Hepatocyte (in vitro differentiated cells): ENCODE measurements around the gene NCAPD2. TPM values are rescaled to one million over a fixed set of nuclear protein-coding genes. Genes with fewer than 3 reads are reported as not detected.

Source experiments
- DNase-seq: peaks from one replicate; pipeline ENCODE4 v3.0.0-alpha.2; 2016; ENCODE audit warnings: low spot score
- H2AFZ ChIP-seq: fragments of 200-600 bp; sonication (generic); 2 replicates; pipeline ENCODE4 v1.6.0; 2016; ENCODE audit warnings: antibody characterized with exemption, mild to moderate bottlenecking
- H3K27ac ChIP-seq: fragments of 200-600 bp; sonication (generic); 2 replicates; pipeline ENCODE4 v1.5.1; 2016; ENCODE audit warnings: mild to moderate bottlenecking
- H3K27me3 ChIP-seq: fragments of 200-600 bp; sonication (generic); 2 replicates; pipeline ENCODE4 v1.6.1; 2016
- H3K36me3 ChIP-seq: fragments of 200-600 bp; sonication (generic); replicated peaks from 2 replicates; pipeline ENCODE4 v1.5.1; 2016; ENCODE audit warnings: low read depth; ENCODE audit not compliant: insufficient read depth
- H3K4me1 ChIP-seq: fragments of 200-600 bp; sonication (generic); 2 replicates; pipeline ENCODE4 v1.5.1; 2016; ENCODE audit warnings: mild to moderate bottlenecking, moderate library complexity; ENCODE audit not compliant: insufficient read depth
- H3K4me2 ChIP-seq: fragments of 200-600 bp; sonication (generic); 2 replicates; pipeline ENCODE4 v1.6.0; 2016
- H3K4me3 ChIP-seq: fragments of 200-600 bp; sonication (generic); 2 replicates; pipeline ENCODE4 v1.5.1; 2016; ENCODE audit warnings: mild to moderate bottlenecking
- H3K79me2 ChIP-seq: fragments of 200-600 bp; sonication (generic); 2 replicates; pipeline ENCODE4 v1.6.0; 2017; ENCODE audit warnings: mild to moderate bottlenecking
- H3K9me2 ChIP-seq: fragments of 200-600 bp; sonication (generic); replicated peaks from 2 replicates; pipeline ENCODE4 v1.6.0; 2017; ENCODE audit warnings: mild to moderate bottlenecking; ENCODE audit not compliant: insufficient read depth
- H3K9me3 ChIP-seq: fragments of 200-600 bp; sonication (generic); 2 replicates; pipeline ENCODE4 v1.5.1; 2016; ENCODE audit warnings: low read depth, mild to moderate bottlenecking
- H4K20me1 ChIP-seq: fragments of 200-600 bp; sonication (generic); 2 replicates; pipeline ENCODE4 v1.6.0; 2016; ENCODE audit warnings: mild to moderate bottlenecking; ENCODE audit not compliant: insufficient read depth, poor library complexity, severe bottlenecking
- EZH2 ChIP-seq: fragments of 200-600 bp; sonication (generic); IDR thresholded peaks from 2 replicates; pipeline ENCODE4 v1.6.1; 2016; ENCODE audit warnings: antibody characterized with exemption, mild to moderate bottlenecking, borderline replicate concordance
- EZH2phosphoT487 ChIP-seq: fragments of 200-600 bp; sonication (generic); IDR thresholded peaks from one replicate; pipeline ENCODE4 v1.6.1; 2018; ENCODE audit warnings: antibody characterized with exemption, mild to moderate bottlenecking, low read depth, moderate library complexity; ENCODE audit not compliant: unreplicated experiment, severe bottlenecking
- WGBS: methylation state at CpG from one replicate; pipeline ENCODE4 v1.1.6; 2016; ENCODE audit warnings: low lambda C conversion rate; ENCODE audit errors: missing lambda C conversion rate; 5-methylcytosine and 5-hydroxymethylcytosine counted together
- polyA plus RNA-seq: library from polyadenylated mRNA; unstranded; fragments of >200 nt; fragmentation: Nextera tagmentation; extraction: Ambion mirVana; gene quantifications from 2 replicates; pipeline ENCODE4 v1.2.1, GENCODE V29; 2016
- total RNA-seq: library from RNA; depleted of rRNA; stranded (reverse); fragments of >200 nt; gene quantifications from 2 replicates; pipeline ENCODE4 v1.2.3, GENCODE V29; 2014
- TF ChIP-seq, protein P1 (sequence below): fragments of 200-600 bp; sonication (generic); IDR thresholded peaks from 2 replicates; pipeline ENCODE4 v1.5.1; 2016; ENCODE audit warnings: antibody characterized with exemption, mild to moderate bottlenecking; ENCODE audit not compliant: poor library complexity

Gene NCAPD2
- total and polyA plus RNA-seq, 2 experiments from 2014 or later: 13.7 to 26.7 TPM

GRCh38 chr12:6458281-6459003, 35.5 kb upstream of the NCAPD2 start:
- no peak overlapping the region for H3K27ac ChIP-seq
- no peak for DNase-seq
- no peak overlapping the region for H3K4me2 ChIP-seq
- H2AFZ ChIP-seq: no peak overlapping the region
- no peaks in the 10 kb centered on the region for H3K36me3 ChIP-seq
- no peak overlapping the region for H3K4me3 ChIP-seq
- no peaks in the 10 kb centered on the region for H3K9me3 ChIP-seq
- TF ChIP-seq, protein P1, sequence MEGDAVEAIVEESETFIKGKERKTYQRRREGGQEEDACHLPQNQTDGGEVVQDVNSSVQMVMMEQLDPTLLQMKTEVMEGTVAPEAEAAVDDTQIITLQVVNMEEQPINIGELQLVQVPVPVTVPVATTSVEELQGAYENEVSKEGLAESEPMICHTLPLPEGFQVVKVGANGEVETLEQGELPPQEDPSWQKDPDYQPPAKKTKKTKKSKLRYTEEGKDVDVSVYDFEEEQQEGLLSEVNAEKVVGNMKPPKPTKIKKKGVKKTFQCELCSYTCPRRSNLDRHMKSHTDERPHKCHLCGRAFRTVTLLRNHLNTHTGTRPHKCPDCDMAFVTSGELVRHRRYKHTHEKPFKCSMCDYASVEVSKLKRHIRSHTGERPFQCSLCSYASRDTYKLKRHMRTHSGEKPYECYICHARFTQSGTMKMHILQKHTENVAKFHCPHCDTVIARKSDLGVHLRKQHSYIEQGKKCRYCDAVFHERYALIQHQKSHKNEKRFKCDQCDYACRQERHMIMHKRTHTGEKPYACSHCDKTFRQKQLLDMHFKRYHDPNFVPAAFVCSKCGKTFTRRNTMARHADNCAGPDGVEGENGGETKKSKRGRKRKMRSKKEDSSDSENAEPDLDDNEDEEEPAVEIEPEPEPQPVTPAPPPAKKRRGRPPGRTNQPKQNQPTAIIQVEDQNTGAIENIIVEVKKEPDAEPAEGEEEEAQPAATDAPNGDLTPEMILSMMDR: no peak
- TF ChIP-seq EZH2phosphoT487 (no peak), EZH2 (no peak)
- H4K20me1 ChIP-seq: no peaks in the 10 kb centered on the region
- H3K79me2 ChIP-seq: no peaks in the 10 kb centered on the region
- no peaks in the 10 kb centered on the region for H3K9me2 ChIP-seq
- no peaks in the 10 kb centered on the region for H3K4me1 ChIP-seq
- 97% methylated on average over 14 of the region's 14 CpGs for WGBS
- no peaks in the 10 kb centered on the region for H3K27me3 ChIP-seq

DNA sequence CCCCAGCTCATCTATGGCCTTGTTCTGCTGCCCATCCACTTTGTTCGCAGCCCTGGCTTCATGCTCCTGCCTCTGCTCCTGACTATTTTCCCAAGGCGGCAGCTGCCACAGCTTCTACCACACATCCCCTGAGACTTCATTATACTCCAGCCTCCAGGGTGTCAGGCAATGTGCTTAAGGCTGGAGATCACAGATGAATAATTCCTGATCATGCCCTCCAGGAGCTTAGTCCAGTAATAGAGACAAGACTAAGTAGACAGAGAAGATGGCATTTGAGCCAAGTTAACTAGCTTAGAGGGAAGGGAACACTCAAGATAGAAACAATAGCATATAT, 34.9 kb upstream of the NCAPD2 start:
- Histone ChIP-seq H3K79me2 (no peaks in the 10 kb centered on the region), H3K4me1 (no peaks in the 10 kb centered on the region), H3K27me3 (no peaks in the 10 kb centered on the region), H3K9me2 (no peaks in the 10 kb centered on the region), H3K9me3 (no peaks in the 10 kb centered on the region), H2AFZ (no peak overlapping the region), H3K4me2 (no peak overlapping the region), H3K36me3 (no peaks in the 10 kb centered on the region), H3K4me3 (no peak overlapping the region), H4K20me1 (no peaks in the 10 kb centered on the region), H3K27ac (no peak overlapping the region)
- 100% methylated on average over 2 of the region's 2 CpGs for WGBS
- DNase-seq: no peak
- TF ChIP-seq, protein P1: no peak
- no peak for TF ChIP-seq EZH2
- no peak for TF ChIP-seq EZH2phosphoT487

DNA sequence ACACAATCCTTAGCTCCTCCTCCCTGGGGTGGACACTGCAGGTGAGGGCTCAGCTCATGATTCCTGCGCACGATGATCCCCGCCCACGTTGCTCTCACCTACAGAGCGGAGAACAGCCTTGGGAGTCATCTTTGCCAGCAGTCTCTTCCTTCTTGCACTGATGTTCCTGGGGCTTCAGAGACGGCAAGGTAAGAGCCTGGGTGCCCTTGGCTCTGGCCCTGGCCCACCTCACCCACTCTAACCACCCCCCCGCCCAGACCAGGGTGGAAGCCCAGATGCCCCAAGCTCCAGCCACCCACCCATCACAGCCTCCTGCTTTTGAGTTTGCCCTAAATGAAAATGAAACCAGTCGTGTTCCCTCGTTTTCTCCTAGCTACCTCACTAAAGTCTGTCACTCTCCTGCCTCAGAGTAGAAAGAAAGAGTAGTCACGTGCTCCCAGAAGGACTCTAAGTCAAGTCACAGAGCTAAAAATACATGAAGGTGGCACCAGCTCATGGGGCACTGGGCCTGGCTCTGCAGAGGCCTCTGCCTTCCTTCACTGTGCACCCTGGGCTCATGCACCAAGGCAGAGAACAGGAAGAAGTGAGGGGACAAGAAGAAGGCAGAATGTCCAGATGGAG, 33.0 kb upstream of the NCAPD2 start:
- Histone ChIP-seq H3K27ac (no peak overlapping the region), H3K9me2 (no peaks in the 10 kb centered on the region), H3K4me3 (no peak overlapping the region), H3K79me2 (no peaks in the 10 kb centered on the region), H4K20me1 (no peaks in the 10 kb centered on the region), H3K27me3 (no peaks in the 10 kb centered on the region), H3K36me3 (no peaks in the 10 kb centered on the region), H3K9me3 (no peaks in the 10 kb centered on the region), H3K4me2 (no peak overlapping the region), H3K4me1 (no peaks in the 10 kb centered on the region), H2AFZ (no peak overlapping the region)
- DNase-seq: no peak
- 83% methylated on average over 10 of the region's 10 CpGs for WGBS
- TF ChIP-seq, protein P1: no peak
- TF ChIP-seq EZH2phosphoT487: no peak
- no peak for TF ChIP-seq EZH2
